Cardiac septum (tissue), 1 donor: ENCODE data around the gene ZNF700. TPM values are rescaled to one million over a fixed set of nuclear protein-coding genes. Genes with fewer than 3 reads are reported as not detected.
"Not testable (repeated sequence)": the region's sequence is repeated elsewhere in the genome, so short reads cannot be mapped to it uniquely, and the experiment has no call there.

ENCODE experiments used
- DNase-seq: peaks from one replicate; pipeline ENCODE4 v3.0.0-alpha.2; 2020; ENCODE audit warnings: low spot score
- intact Hi-C: fragments of 100-400 bp; cut with DNase I; formaldehyde crosslinking; loops from one replicate; pipeline ENCODE4 v1.14.0; 2022
- long read RNA-seq: library from polyadenylated mRNA; unstranded; transcript quantifications from one replicate; pipeline ENCODE4 v2.0.0, GENCODE V29; 2021
- total RNA-seq: library from RNA; stranded (reverse); fragmentation: NEBNext Ultra II Directional; extraction: Animal tissue kit (Norgen Biotek cat#: 25700); gene quantifications from one replicate; pipeline ENCODE4 v1.2.1, GENCODE V29; 2021
- donor health status: DM: no; HTN: no; CAD: no.

ZNF700 gene
- total RNA-seq = 5.1 TPM
- long read RNA-seq, partial matches to known transcripts = 0 of 1 reads
- long read RNA-seq, other reads (novel, unspliced or antisense) = 1 of 1 reads

DNA sequence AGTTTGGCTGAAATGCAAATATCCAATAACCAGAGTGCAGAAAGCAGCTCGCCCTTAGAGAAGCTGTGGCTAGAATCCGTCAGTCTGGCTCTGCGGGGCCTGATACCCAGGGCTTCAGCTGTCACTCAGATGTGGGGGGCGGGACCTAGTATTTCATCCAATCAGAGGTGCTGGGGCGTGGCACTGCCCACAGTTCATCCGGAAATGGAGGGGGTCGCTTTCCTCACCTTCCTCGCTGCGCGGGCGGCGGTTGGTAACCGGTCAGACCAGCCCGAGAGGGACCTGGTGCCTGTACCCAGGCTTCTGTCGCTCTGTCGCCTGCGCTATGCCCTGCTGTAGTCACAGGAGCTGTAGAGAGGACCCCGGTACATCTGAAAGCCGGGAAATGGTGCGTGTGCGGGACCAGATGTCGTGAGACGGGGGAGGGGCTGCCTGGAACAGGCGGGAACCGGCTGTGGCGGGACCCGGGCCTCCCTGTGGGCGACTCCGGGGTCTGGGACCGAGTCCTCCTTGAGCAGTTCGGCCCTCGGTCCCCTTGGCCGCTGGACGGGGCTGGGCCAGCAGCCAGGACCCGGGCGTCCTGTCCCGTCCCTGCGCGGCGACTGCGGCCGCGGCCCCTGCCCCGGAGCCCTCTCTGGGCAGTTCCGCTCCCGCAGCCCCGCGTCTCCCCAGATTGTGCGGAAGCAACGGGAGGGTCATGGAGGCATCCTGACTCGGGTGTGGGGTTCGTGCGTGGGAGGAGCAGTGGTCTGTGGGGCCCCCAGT is at the start of gene ZNF700:
TSS of gene ZNF700 (plus strand) at position 222 of the 765 bp plus-strand sequence. CDS start at position 326, 104 bp downstream.
- peak; percentile 96 for DNase-seq
- intact Hi-C loops = loop anchor here (1.0 to 5.0 kb wide), 2 partner anchors 37 to 63 kb away; no protein-coding TSS in a partner anchor

DNA sequence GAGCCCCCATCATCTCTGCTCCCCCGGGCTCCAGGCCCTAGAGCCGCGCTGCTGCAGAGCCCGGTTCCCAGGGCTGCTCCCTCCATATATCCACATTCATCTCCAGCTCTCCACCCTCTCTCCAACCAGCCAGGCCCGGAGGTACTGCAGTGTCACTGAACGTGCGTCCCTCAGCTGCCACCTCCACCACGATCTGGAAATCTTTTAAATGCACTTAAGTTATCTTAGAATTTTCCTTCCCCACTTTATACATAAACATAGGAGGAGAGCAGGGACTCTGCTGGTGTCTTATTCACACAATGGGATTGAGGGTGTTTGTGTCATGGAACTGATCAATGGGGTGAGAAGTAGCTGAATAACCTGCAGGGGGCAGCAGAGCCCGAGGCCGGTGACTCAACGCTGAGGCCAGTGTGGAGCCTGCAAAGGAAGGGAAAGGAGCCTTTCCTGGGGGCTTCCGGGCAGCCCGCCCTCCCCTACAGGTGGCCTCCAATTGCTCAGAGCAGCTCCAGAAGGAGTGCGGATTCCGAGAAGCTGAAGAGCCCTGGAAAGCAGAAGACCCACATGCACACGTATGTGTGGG is 45.1 kb upstream of the ZNF700 start:
- intact Hi-C loops = loop anchor here (5.0 kb wide), 2 partner anchors 82 to 263 kb away; partner anchors contain the start of genes ZNF20 and ZNF491
- not testable (repeated sequence) for DNase-seq

DNA sequence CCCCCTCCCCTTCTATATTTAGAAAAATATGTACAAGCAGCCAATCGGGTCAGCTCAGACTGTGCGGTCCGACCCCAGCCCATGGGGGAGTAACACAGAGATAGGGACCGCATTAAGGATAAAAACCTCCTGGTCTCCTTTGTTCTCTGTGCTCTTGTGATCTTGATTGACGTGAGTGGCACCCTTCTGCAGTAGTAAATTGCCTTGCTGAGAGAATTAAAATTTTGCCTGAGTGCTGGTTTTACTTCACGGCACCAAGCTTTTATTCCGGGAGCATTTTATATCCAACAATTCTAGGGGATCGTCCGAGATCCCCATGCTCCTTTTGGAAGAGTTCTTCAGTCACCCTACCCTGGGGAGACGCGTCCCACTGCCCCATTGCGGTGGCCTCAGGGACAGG is 44.3 kb upstream of the ZNF700 start:
- intact Hi-C loops = loop anchor here (5.0 kb wide), 2 partner anchors 83 to 262 kb away; partner anchors contain the start of genes ZNF20 and ZNF491
- no peak for DNase-seq

DNA sequence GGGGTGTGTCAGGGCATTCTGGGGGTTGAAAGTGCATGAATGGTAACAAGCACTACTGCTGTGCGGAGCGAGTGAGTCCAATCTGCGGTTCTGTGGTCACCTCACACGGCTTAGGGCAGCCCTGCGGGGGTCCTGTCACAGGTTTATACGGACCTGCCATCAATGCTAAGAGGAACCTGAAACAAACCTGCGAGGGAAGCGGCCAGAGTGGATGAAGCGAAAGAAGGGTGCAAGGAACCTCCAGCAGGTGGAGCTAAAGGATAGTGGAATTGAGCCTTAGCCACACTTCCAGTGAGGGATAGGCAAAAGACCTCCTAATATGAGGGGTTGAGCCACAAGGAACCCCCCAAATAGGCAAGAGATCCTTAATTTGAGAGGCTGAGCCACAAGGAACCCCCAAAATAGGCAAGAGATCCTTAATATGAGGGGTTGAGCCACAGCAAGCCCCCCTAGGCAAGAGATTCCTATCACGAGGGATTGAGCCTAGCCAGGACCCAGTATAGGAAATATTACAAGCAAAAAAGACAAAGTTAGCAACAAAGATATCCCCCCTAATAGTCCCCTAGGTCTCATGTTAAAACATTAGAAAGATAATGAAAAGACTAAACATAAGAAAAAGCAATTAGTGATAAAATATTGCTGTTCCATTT is 43.6 kb upstream of the ZNF700 start:
- intact Hi-C loops = loop anchor here (5.0 kb wide), 2 partner anchors 84 to 261 kb away; partner anchors contain the start of genes ZNF20 and ZNF491

DNA sequence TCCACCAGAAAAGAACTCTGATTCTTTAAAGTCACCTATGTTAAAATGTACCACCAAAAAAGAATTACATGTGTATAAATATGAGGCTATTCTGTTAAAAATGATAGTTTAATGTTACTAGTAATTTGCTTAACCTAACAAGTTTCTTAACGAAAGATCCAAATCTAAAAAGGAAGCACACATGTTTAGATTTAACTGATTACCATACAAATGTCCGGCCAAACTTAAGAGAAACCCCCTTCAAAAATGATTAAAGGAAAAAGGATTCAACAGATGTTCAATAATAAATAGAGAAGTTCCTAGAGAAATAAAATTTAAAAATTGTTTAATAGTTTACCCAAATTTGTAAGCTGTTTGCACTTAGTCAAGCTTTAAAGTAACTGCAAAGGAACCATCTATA is 42.3 kb upstream of the ZNF700 start:
- no peak for DNase-seq
- intact Hi-C loops = loop anchor here (2.0 to 5.0 kb wide), 3 partner anchors 85 to 260 kb away; partner anchors contain the start of genes ZNF20 and ZNF491

More for the DNA sequence above, 43.6 kb upstream of the ZNF700 start:
- peak; percentile 75 for DNase-seq

DNA sequence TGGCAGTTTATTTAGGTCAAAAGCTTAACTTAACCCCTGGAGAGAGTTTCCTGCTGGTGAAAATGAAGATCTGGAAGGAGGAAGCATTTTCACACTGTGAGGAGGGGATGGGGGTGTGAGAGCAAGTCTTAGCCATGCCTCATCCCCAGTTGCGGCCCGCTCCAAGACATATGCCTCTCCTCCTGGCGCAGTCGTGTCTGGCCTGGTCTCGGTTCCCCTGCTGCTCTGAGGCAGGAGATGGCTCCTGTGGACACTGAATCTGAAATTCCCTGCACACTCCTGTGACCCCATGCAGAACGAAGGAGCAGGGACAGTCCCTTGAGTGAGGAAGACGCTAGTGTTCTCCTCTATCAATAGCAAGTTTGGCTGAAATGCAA is 37.7 kb upstream of the ZNF700 start:
- DNase-seq = no peak

DNA sequence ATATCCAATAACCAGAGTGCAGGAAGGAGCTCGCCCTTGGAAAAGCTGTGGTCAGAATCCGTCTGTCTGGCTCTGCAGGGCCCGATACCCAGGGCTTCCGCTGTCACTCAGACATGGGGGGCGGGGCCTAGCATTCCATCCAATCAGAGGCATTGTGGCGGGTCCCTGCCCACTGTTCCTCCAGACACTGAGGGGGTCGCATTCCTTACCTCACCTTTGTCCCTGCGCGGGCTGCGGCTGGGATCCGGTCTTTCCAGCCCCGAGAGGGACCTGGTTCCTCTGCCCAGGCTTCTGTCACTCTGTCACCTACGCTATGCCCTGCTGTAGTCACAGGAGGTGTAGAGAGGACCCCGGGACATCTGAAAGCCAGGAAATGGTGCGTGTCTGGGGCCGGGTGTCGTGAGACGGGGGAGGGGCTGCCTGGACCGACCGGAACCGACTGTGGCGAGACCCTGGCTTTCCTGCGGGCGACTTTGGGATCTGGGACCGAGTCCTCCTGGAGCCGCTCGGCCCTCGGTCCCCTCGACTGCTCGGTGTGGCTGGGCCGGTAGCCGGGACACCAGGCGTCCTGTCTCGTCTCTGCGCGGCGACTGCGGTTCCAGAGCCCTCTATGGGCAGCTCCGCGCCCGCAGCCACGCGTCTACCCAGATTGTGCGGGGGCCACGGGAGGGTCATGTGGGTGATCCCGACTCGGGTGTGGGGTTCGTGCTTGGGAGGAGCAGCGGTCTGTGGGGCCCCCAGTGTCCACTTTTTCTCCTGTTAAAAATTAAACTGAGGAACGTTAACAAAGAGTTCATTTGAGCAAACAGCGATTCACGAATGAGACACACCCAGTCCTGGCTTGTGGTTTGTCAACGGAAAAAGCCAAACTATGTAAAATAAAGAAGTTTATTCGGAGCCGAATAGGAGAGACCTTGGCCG is 37.0 kb upstream of the ZNF700 start, which contains the start of gene ZNF69:
TSS of gene ZNF69 (plus strand) at position 172 of the 921 bp plus-strand sequence. CDS start at position 314, 142 bp downstream.
- DNase-seq = peak; percentile 92
- intact Hi-C loops = no loop called here

More for the DNA sequence above, 37.7 kb upstream of the ZNF700 start:
- intact Hi-C loops = no loop called here

DNA sequence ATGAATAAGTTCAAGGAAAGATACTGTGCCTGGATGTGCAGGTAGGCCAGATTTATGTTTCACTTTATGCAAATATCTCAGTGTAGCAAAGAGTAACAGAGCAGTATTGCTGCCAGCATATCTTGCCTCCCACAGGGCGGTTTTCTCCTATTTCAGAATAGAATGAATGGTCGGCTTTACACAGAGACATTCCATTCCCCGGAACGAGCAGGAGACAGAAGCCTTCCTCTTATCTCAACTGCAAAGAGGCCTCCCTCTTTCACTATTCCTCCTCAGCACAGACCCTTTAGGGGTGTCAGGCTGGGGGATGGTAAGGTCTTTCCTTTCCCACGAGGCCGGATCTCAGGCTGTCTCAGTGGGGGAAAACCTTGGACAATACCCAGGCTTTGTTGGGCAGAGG is 35.0 kb upstream of the ZNF700 start:
- intact Hi-C loops, DNase-seq: not testable (repeated sequence)

DNA sequence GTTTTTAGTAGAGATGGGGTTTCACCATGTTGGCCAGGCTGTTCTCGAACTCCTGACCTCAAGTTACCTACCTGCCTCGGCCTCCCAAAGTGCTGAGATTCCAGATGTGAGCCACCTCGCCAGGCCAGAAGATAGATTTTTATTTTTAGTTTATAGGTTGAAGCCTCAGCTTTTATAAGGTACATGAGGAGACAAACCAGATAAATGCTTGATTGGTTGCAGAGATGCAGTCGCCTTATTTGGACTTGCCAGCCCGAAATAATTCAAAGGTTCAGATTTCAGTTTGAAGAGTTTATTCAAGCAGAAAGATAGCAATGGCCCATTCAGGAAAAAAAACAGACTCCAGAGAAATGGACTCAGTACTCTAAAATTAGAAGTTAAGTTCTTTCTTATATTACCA is 34.3 kb upstream of the ZNF700 start:
- intact Hi-C loops = no loop called here
- DNase-seq = no peak

DNA sequence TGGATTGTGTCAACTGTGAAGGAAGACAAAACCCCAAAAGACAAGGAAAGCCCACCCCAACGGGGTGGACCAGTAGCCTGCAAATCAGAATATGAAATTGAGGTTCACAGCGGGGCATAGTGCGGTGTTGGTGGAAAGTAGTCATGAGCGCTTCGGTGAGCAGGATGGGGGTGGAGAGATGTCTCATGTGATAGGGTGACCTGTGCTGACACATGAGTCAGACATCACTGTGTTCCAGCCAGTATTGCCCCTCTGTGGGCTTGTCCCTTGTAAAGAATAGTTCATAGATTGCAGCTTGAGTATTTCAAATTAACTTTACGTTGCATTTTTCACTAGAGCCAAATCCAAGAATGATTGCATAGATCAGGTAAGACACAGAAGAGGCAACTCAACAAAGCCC is 30.1 kb upstream of the ZNF700 start:
- intact Hi-C loops = no loop called here
- no peak for DNase-seq

DNA sequence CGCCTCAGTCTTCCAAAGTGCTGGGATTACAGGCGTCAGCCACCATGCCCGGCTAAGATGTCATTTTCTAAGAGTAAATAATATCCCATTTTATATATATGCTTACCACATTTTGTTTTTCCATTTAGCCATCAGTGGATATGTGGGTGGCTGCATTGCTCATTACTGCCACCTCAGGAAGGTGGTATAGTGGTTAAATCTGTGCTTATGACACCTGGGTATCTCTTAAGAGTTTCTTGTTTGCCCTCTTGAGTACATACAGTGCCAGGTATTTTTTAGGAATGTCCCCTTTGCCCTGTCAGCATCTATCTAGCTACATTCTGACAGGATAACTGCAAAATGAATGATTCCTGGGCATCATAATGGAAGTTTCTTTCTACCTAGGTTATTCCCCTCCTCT is 22.7 kb upstream of the ZNF700 start:
- no peak for DNase-seq
- intact Hi-C loops = no loop called here

DNA sequence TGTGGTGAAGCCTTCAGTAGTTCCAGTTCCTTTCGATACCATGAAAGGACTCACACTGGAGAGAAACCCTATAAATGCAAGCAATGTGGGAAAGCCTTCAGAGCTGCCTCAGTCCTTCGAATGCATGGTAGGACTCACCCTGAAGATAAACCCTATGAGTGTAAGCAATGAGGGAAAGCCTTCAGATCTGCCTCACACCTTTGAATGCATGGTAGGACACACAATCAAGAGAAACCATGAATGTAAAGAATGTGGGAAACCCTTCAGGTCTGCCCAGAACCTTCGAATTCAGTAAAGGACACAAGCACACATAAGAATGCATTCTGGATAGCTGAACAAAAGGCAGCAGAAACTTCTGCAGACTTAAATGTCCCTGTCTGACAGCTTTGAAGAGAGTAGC is 19.0 kb upstream of the ZNF700 start:
- DNase-seq = no peak
- intact Hi-C loops = no loop called here

DNA sequence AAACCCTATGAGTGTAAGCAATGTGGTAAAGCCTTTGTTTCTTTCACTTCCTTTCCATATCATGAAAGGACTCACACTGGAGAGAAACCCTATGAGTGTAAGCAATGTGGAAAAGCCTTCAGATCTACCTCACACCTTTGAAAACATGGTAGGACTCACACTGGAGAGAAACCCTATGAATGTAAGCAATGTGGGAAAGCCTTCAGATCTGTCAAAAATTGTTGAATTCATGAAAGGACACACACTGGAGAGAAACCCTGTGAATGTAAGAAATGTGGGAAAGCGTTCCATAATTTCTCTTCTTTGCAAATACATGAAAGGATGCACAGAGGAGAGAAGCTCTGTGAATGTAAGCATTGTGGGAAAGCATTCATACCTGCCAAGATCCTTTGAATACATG is 13.0 kb upstream of the ZNF700 start:
- intact Hi-C loops, DNase-seq: not testable (repeated sequence)

DNA sequence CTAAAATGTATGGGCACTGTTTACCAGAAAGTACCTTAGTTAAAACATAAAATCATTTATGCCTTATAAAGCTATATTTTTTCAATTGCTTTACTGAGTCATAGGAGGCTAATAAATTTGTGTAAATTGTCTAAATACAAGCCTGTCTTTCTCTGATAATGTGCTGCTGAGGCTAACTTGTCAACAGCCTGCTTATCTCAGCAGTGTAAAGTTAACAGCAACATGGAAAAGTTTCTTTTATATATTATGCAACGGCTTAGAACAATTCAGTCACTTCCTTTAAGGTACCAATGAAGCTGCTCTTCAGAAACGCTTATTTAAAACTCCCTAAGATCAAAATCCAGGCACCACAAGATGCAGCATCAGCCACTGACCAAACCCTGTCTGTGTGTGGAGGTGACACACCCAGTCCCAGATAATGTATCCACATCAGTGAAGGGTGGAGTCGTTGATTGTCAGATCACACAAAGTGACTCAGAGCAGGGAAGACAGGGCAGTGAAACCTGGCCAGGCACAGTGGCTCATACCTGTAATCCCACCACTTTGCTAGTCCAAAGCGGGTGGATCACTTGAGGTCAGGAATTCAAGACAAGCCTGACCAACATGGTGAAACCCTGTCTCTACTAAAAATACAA is 10.4 kb upstream of the ZNF700 start:
- DNase-seq, intact Hi-C loops: not testable (repeated sequence)

DNA sequence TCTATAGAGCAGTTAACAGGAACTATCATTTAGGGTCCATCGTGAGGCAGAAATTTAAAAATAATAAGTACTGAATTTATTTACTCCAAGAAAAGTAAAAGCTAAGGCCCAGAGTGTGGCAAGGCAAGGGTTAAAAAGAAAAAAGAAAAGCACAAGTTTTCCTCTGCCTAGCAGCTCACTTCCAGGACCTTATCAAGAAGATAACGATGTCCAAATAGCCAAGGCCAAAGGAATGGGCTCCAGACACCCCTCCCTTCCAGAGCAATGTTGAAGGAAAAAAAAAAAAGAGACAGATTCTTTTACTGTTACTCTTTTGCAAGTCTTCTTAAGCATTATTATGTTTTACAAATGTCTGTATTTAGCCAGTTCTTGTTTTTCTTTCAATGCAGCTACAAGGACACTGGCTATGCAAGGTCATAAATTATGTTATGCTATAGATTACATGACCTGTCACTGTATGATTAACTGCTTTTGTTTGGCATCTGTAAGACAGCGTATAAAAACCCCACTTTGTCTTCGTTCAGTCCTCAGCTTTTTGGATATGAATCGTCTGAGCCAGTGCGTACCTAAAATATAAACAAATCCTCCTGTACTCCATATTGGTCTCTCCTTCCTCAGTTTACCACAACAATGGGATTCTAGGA is 2.9 kb upstream of the ZNF700 start:
- intact Hi-C loops = loop anchor here (2.0 to 5.0 kb wide), 2 partner anchors 40 to 219 kb away; partner anchors contain the start of gene ZNF20
- DNase-seq = no peak

DNA sequence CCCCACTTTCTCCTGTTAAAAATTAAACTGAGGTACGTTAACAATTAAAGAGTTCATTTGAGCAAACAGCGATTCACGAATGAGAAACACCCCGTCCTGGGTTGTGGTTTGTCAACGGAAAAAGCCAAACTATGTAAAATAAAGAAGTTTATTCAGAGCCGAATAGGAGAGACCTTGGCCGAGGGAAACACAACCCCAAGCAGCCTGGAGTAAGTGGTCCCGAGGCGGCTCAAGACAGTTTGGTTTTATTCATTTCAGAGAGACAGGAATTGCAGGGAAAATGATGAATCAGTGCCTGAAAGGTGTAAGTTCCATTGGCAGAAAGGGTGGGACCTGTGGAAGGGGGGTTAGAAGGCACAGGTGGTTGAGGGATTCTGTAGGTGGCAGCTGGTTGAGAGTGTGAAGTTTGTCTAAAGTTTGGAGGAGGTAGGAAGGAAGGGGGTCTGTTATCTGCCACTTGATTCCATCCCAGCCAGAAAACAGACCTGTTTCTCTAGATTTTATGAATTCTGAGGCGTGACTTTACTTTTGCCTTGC is 812 bp downstream of the ZNF700 start:
- DNase-seq, intact Hi-C loops: not testable (repeated sequence)

DNA sequence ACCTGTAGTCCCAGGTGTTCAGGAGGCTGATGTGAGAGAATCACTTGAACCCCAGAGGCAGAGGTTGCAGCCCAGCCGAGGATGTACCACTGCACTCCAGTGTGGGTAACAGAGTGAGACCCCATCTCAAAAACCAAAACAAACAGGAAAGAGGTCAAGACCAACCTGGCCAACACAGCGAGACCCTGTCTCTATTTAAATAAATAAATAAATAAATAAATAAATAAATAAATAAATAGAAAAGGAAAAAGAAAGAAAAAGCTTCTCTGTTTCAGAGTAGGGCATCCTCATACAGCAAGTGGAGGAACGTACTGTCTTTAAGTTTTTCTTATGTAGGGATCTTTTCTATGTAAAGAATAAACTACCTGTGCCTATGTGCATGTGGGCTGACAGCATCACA is 2.3 kb downstream of the ZNF700 start:
- no peak for DNase-seq
- intact Hi-C loops = no loop called here

DNA sequence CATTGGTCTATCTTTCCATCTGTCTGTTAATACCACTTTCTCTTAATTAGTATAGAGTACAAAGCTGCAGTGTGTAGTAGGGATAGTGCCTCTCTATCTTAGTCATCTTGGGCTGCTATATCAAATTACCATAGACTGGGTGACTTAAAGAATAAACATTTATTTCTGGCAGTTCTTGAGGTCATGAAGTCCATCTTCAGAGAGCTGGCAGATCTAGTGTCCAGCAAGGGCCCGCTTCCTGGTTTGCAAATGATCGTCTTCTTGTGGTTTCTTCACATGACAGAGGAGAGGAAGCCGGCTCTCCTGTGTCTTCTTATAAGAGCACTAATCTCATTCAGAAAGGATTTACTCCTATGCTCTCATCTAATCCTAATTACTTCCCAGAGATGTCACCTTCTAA is 6.1 kb downstream of the ZNF700 start:
- DNase-seq = no peak
- intact Hi-C loops = no loop called here
